ENCODE data around the gene FBXW4. TPM values are rescaled to one million over a fixed set of nuclear protein-coding genes. Genes with fewer than 3 reads are reported as not detected.

The FBXW4 gene
- total RNA-seq, 2 experiments from 2014 or later, result 37.6 to 38.2 TPM

GRCh38 chr10:101613646-101614045, 81.3 kb downstream of the FBXW4 start:
- TF ChIP-seq, protein P1, sequence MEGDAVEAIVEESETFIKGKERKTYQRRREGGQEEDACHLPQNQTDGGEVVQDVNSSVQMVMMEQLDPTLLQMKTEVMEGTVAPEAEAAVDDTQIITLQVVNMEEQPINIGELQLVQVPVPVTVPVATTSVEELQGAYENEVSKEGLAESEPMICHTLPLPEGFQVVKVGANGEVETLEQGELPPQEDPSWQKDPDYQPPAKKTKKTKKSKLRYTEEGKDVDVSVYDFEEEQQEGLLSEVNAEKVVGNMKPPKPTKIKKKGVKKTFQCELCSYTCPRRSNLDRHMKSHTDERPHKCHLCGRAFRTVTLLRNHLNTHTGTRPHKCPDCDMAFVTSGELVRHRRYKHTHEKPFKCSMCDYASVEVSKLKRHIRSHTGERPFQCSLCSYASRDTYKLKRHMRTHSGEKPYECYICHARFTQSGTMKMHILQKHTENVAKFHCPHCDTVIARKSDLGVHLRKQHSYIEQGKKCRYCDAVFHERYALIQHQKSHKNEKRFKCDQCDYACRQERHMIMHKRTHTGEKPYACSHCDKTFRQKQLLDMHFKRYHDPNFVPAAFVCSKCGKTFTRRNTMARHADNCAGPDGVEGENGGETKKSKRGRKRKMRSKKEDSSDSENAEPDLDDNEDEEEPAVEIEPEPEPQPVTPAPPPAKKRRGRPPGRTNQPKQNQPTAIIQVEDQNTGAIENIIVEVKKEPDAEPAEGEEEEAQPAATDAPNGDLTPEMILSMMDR (IDR thresholded peaks at IDR 0.05), result no peak
- CTCF ChIA-PET, result interaction anchor here (1.0 kb wide), 1 partner anchor 167 kb away, joined by 4 read pairs; no protein-coding TSS in a partner anchor
- H3K4me1 Mint-ChIP-seq (ENCODE audit: low read depth), result peaks cover 7% of the 10 kb centered on the region
- intact Hi-C loops (cut with micrococcal nuclease), result no loop called here
- no peaks in the 10 kb centered on the region for H3K36me3 Mint-ChIP-seq (ENCODE audit: low read depth)
- DNase-seq, result no peak
- H3K4me3 Mint-ChIP-seq, result no peak overlapping the region
- H3K9me3 Mint-ChIP-seq, result no peaks in the 10 kb centered on the region
- ATAC-seq, result no peak
- no peak overlapping the region for H3K27ac Mint-ChIP-seq
- H3K27me3 Mint-ChIP-seq, result no peaks in the 10 kb centered on the region
- POLR2A ChIA-PET, result no interaction called here

DNA sequence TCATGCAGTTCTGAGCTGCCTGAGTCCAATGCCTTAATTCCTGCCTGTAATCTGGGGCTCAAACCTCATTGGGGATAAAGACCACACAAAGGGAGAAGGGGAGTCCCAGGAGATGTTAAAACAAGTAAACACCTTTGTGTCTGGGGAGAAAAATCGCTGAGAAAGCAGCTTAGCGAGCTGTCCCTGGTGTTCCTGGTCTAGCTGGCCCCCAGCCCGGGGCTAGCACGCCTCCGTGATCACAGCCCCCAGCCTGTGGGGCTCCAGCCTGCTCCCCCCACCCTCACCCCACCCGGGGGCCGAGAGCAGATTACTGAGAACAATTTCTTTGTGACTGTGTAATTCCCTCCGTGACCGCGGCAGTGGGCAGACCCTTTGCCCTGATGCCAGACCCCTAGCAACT, 82.1 kb downstream of the FBXW4 start:
- no peaks in the 10 kb centered on the region for H3K9me3 Mint-ChIP-seq
- DNase-seq, result no peak
- H3K27ac Mint-ChIP-seq, result peak overlapping the region; percentile 42
- H3K4me3 Mint-ChIP-seq, result no peak overlapping the region
- TF ChIP-seq, protein P1 (IDR thresholded peaks at IDR 0.05), result no peak
- CTCF ChIA-PET, result interaction anchor here (1.0 kb wide), 1 partner anchor 168 kb away, joined by 4 read pairs; no protein-coding TSS in a partner anchor
- intact Hi-C loops (cut with micrococcal nuclease), result no loop called here
- ATAC-seq, result no peak
- peaks cover 7% of the 10 kb centered on the region for H3K4me1 Mint-ChIP-seq (ENCODE audit: low read depth)
- H3K36me3 Mint-ChIP-seq (ENCODE audit: low read depth), result no peaks in the 10 kb centered on the region
- H3K27me3 Mint-ChIP-seq, result no peaks in the 10 kb centered on the region
- POLR2A ChIA-PET, result no interaction called here

- no peak for ATAC-seq
- intact Hi-C loops (cut with micrococcal nuclease), result no loop called here
- Mint-ChIP-seq H3K4me1 (ENCODE audit: low read depth) (peaks cover 7% of the 10 kb centered on the region), H3K27ac (peak overlapping the region; percentile 73), H3K27me3 (no peaks in the 10 kb centered on the region), H3K9me3 (no peaks in the 10 kb centered on the region), H3K4me3 (no peak overlapping the region), H3K36me3 (ENCODE audit: low read depth) (no peaks in the 10 kb centered on the region)
- CTCF ChIA-PET, result no interaction called here
- DNase-seq, result no peak
- POLR2A ChIA-PET, result no interaction called here
- TF ChIP-seq, protein P1 (IDR thresholded peaks at IDR 0.05), result no peak
Observed at GRCh38 chr10:101612086-101612485, 82.9 kb downstream of the FBXW4 start.

GRCh38 chr10:101611096-101611905, 83.7 kb downstream of the FBXW4 start:
- DNase-seq (peak; percentile 56), ATAC-seq (peak; percentile 92)
- ChIA-PET CTCF (interaction anchor here (1.3 kb wide), 1 partner anchor 170 kb away, joined by 4 read pairs; no protein-coding TSS in a partner anchor), POLR2A (no interaction called here)
- Mint-ChIP-seq H3K4me1 (ENCODE audit: low read depth) (peaks cover 7% of the 10 kb centered on the region), H3K27me3 (no peaks in the 10 kb centered on the region), H3K9me3 (no peaks in the 10 kb centered on the region), H3K4me3 (no peak overlapping the region), H3K36me3 (ENCODE audit: low read depth) (no peaks in the 10 kb centered on the region), H3K27ac (peak overlapping the region; percentile 73)
- intact Hi-C loops (cut with micrococcal nuclease), result no loop called here
- TF ChIP-seq, protein P1 (IDR thresholded peaks at IDR 0.05), result no peak

GRCh38 chr10:101609481-101609880, 85.5 kb downstream of the FBXW4 start:
- peak; percentile 5 for ATAC-seq
- CTCF ChIA-PET, result interaction anchor here (1.0 to 1.5 kb wide), 4 partner anchors 9 to 463 kb away, joined by 3 to 4 read pairs (median 3); no protein-coding TSS in a partner anchor
- DNase-seq, result no peak
- no peak overlapping the region for H3K4me3 Mint-ChIP-seq
- POLR2A ChIA-PET, result interaction anchor here (0.7 to 0.9 kb wide), 2 partner anchors 9 to 154 kb away, joined by 3 read pairs; no protein-coding TSS in a partner anchor
- TF ChIP-seq, protein P1 (IDR thresholded peaks at IDR 0.05), result no peak
- H3K27me3 Mint-ChIP-seq, result no peaks in the 10 kb centered on the region
- no peaks in the 10 kb centered on the region for H3K36me3 Mint-ChIP-seq (ENCODE audit: low read depth)
- H3K9me3 Mint-ChIP-seq, result no peaks in the 10 kb centered on the region
- intact Hi-C loops (cut with micrococcal nuclease), result no loop called here
- peak overlapping the region; percentile 63 for H3K27ac Mint-ChIP-seq
- H3K4me1 Mint-ChIP-seq (ENCODE audit: low read depth), result peaks cover 7% of the 10 kb centered on the region
